OCI-LY7 (cell line): Measurements from ENCODE around the gene KRT12. TPM values are rescaled to one million over a fixed set of nuclear protein-coding genes. Genes with fewer than 3 reads are reported as not detected.

Experiments
- BruUV-seq: library from RNA; stranded (reverse); fragments of 400-500 nt; replicated peaks from 2 replicates; lab custom pipeline; 2021; lab: Mats Ljungman, UMichigan
- CTCF ChIA-PET: fragments of 300-600 bp; sonication (Branson Sonifier 250); formaldehyde crosslinking; loops from one replicate; lab custom pipeline; 2022; ENCODE audit warnings: antibody characterized with exemption; ENCODE audit not compliant: unreplicated experiment; lab: Charles Lee
- POLR2A ChIA-PET: fragments of 300-600 bp; sonication (Branson Sonifier 250); formaldehyde crosslinking; loops from one replicate; lab custom pipeline; 2022; ENCODE audit warnings: antibody characterized with exemption; lab: Charles Lee
- DNase-seq: peaks from one replicate; pipeline ENCODE4 v3.0.0-alpha.2; 2015; ENCODE audit warnings: low spot score
- H2AFZ ChIP-seq: fragments of 200-600 bp; sonication (generic), shearing (Covaris generic); 2 replicates; pipeline ENCODE4 v1.6.1; 2014; ENCODE audit warnings: mild to moderate bottlenecking, antibody characterized with exemption, low read length, moderate library complexity
- H3K27ac ChIP-seq: fragments of 200-600 bp; sonication (generic); 2 replicates; pipeline ENCODE4 v1.5.1; 2014; ENCODE audit warnings: mixed run types, low read depth, mild to moderate bottlenecking, moderate library complexity, low read length, inconsistent platforms; ENCODE audit not compliant: poor library complexity, severe bottlenecking
- H3K36me3 ChIP-seq: fragments of 200-600 bp; sonication (generic); 2 replicates; pipeline ENCODE4 v1.6.1; 2014; ENCODE audit warnings: mild to moderate bottlenecking, antibody characterized with exemption, low read length, moderate library complexity, mixed read lengths; ENCODE audit not compliant: insufficient read depth
- H3K4me1 ChIP-seq: fragments of 200-600 bp; sonication (generic); 2 replicates; pipeline ENCODE4 v1.5.1; 2014; ENCODE audit warnings: mild to moderate bottlenecking, low read length; ENCODE audit not compliant: insufficient read depth, poor library complexity, severe bottlenecking
- H3K4me2 ChIP-seq: fragments of 200-600 bp; sonication (generic); 2 replicates; pipeline ENCODE4 v1.6.1; 2014; ENCODE audit warnings: mild to moderate bottlenecking, low read length
- H3K4me3 ChIP-seq: fragments of 200-600 bp; sonication (generic); 2 replicates; pipeline ENCODE4 v1.5.1; 2014; ENCODE audit warnings: mild to moderate bottlenecking, low read depth, low read length; ENCODE audit not compliant: poor library complexity, severe bottlenecking
- H3K79me2 ChIP-seq: fragments of 200-600 bp; sonication (generic); 2 replicates; pipeline ENCODE4 v1.6.1; 2016; ENCODE audit warnings: low read depth, mild to moderate bottlenecking, low read length, moderate library complexity, mixed read lengths; ENCODE audit not compliant: insufficient read depth
- H3K9me2 ChIP-seq: fragments of 200-600 bp; sonication (generic); 2 replicates; pipeline ENCODE4 v1.6.1; 2016; ENCODE audit warnings: mild to moderate bottlenecking, low read length, mixed read lengths; ENCODE audit not compliant: insufficient read depth
- H3K9me3 ChIP-seq: fragments of 200-600 bp; sonication (generic); 2 replicates; pipeline ENCODE4 v1.6.1; 2014; ENCODE audit warnings: mild to moderate bottlenecking, mixed run types, low read length, mixed read lengths
- H4K20me1 ChIP-seq: fragments of 200-600 bp; sonication (generic); 2 replicates; pipeline ENCODE4 v1.6.1; 2014; ENCODE audit warnings: mild to moderate bottlenecking, antibody characterized with exemption, low read length, moderate library complexity, mixed read lengths; ENCODE audit not compliant: insufficient read depth
- CTCF ChIP-seq: fragments of 200-600 bp; sonication (generic); conservative IDR thresholded peaks from 2 replicates; pipeline ENCODE4 v1.5.1; 2014; ENCODE audit warnings: mild to moderate bottlenecking, antibody characterized with exemption, low read length, moderate library complexity, mixed read lengths
- EZH2phosphoT487 ChIP-seq: fragments of 200-600 bp; sonication (generic); IDR thresholded peaks from 2 replicates; pipeline ENCODE4 v1.6.1; 2018; ENCODE audit warnings: low read depth, borderline replicate concordance, mild to moderate bottlenecking, mixed run types, antibody characterized with exemption, low read length, moderate library complexity, mixed read lengths
- intact Hi-C: fragments of 100-400 bp; cut with micrococcal nuclease; formaldehyde crosslinking; loops from one replicate; pipeline ENCODE4 v1.10.0; 2022; ENCODE audit not compliant: unreplicated experiment
- total RNA-seq, 2 experiments: library from RNA; depleted of rRNA in 1 of 2; stranded (reverse); fragments of >200 nt in 1 of 2; shearing (Covaris generic) in 1 of 2; gene quantifications; 2 replicates each; pipeline ENCODE4 v1.2.3, GENCODE V29; 2014 to 2022

Gene KRT12
- total RNA-seq, 2 experiments from 2014 or later: not detected

GRCh38 chr17:40820228-40820838, 46.7 kb downstream of the KRT12 start:
- TF ChIP-seq EZH2phosphoT487: no peak
- no peak for TF ChIP-seq CTCF
- Histone ChIP-seq H3K4me3 (no peak overlapping the region), H2AFZ (no peak overlapping the region), H4K20me1 (no peaks in the 10 kb centered on the region), H3K27ac (no peak overlapping the region), H3K4me2 (peak overlapping the region; percentile 90; the same call in 1 of the 2 replicates), H3K9me2 (no peaks in the 10 kb centered on the region), H3K79me2 (peaks cover 9% of the 10 kb centered on the region; the same call in 1 of the 2 replicates), H3K36me3 (peaks cover 16% of the 10 kb centered on the region), H3K9me3 (no peaks in the 10 kb centered on the region), H3K4me1 (peaks cover 8% of the 10 kb centered on the region)
- intact Hi-C loops: no loop called here
- CTCF ChIA-PET: no interaction called here
- POLR2A ChIA-PET: interaction anchor here (0.6 kb wide), 1 partner anchor 183 kb away, joined by 6 read pairs; no protein-coding TSS in a partner anchor
- no TSS peak for BruUV-seq
- DNase-seq: no peak

- no peak for DNase-seq
- TF ChIP-seq CTCF (no peak), EZH2phosphoT487 (no peak)
- intact Hi-C loops: no loop called here
- Histone ChIP-seq H4K20me1 (no peaks in the 10 kb centered on the region), H2AFZ (peak overlapping the region; percentile 98), H3K4me2 (peak overlapping the region; percentile 90), H3K4me3 (peak overlapping the region; percentile 78), H3K9me2 (no peaks in the 10 kb centered on the region), H3K4me1 (peaks cover 8% of the 10 kb centered on the region), H3K36me3 (peaks cover 16% of the 10 kb centered on the region), H3K79me2 (peaks cover 9% of the 10 kb centered on the region; the same call in 1 of the 2 replicates), H3K9me3 (no peaks in the 10 kb centered on the region), H3K27ac (peak overlapping the region; percentile 38)
- ChIA-PET CTCF (no interaction called here), POLR2A (interaction anchor here (0.8 to 1.7 kb wide), 3 partner anchors 13 to 868 kb away, joined by 3 to 7 read pairs (median 3); no protein-coding TSS in a partner anchor)
- BruUV-seq: TSS peak; percentile 93
Observed at GRCh38 chr17:40819528-40820125, 47.4 kb downstream of the KRT12 start.
